NT2/D1 (cell line): ENCODE results near the gene PRPS1.
A peak's percentile ranks its signal among the peaks of the same experiment; 100 is the strongest.

Experiments used
- DNase-seq: peaks from one replicate; pipeline ENCODE4 v3.0.0-alpha.2; 2011; ENCODE audit warnings: low read depth, low spot score
- H3K27me3 ChIP-seq: 2 replicates; pipeline ENCODE4 v1.6.0; 2011; ENCODE audit warnings: mild to moderate bottlenecking; ENCODE audit not compliant: insufficient read length, insufficient read depth
- H3K36me3 ChIP-seq: 2 replicates; pipeline ENCODE4 v1.6.1; 2011; ENCODE audit warnings: mild to moderate bottlenecking, low read length, mixed read lengths; ENCODE audit not compliant: insufficient read depth, insufficient read length
- H3K4me1 ChIP-seq: 2 replicates; pipeline ENCODE4 v1.5.1; 2011; ENCODE audit not compliant: insufficient read depth, insufficient read length
- H3K4me3 ChIP-seq: 2 replicates; pipeline ENCODE4 v1.5.1; 2011; ENCODE audit warnings: low read depth; ENCODE audit not compliant: insufficient read length
- H3K9ac ChIP-seq: 2 replicates; pipeline ENCODE4 v1.6.0; 2011; ENCODE audit warnings: low read depth; ENCODE audit not compliant: insufficient read length
- H3K9me3 ChIP-seq: 2 replicates; pipeline ENCODE4 v1.5.1; 2011; ENCODE audit warnings: mild to moderate bottlenecking, low read length; ENCODE audit not compliant: insufficient read depth
- SUZ12 ChIP-seq: IDR thresholded peaks from 2 replicates; pipeline ENCODE4 v1.6.1; 2011; ENCODE audit not compliant: insufficient read length, insufficient read depth; ENCODE audit errors: extremely low read depth
- YY1 ChIP-seq: IDR thresholded peaks from 2 replicates; pipeline ENCODE4 v1.6.1; 2011; ENCODE audit not compliant: insufficient read length, insufficient read depth
- ZNF274 ChIP-seq: IDR thresholded peaks from 2 replicates; pipeline ENCODE4 v1.6.1; 2011; ENCODE audit warnings: mild to moderate bottlenecking, low read depth, low read length

Gene PRPS1

DNA sequence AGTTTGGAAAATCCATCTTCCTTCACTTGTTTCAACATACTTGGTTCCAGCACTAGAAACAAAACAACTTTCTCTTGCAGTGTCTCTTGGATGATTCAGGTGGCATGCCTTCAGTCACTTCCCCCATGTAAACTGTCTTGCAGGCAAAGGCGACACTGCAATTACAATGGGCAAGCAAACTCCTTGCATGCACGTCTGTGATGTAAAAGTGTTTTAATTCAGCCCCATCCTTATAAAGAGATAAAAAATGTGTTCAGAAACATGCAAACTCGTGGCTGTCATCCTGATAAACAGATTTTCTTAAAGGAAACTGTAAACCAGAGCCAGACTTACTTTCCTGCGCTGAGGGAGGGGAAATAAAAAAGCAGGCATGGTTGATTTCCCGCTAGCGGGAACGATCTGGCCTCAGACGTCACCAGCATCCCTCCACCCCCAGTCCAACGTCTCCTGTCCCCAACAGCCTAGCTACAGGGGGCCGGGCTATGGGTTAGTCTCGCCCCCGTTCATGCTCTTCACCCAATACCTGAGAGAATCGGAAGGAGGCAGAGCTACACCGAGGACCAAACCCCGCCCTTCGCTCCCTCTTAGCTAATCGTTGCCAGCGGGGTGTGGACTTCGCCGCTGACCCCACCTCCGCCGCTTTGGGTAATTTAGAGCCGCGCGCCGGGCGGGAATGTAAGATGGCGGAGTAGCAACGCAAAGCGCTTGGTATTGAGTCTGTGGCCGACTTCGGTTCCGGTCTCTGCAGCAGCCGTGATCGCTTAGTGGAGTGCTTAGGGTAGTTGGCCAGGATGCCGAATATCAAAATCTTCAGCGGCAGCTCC is at the start of gene PRPS1:
Gene PRPS1 (plus strand): TSS at position 673 of the 824 bp plus-strand sequence. CDS start 119 bp downstream, at position 792.
- TF ChIP-seq ZNF274 (no peak), YY1 (peak; percentile 69)

GRCh38 chrX:107579956-107580355 is 48.4 kb upstream of the PRPS1 start:
- DNase-seq, result no peak
- Histone ChIP-seq H3K27me3 (no peaks in the 10 kb centered on the region), H3K36me3 (no peaks in the 10 kb centered on the region), H3K9me3 (no peaks in the 10 kb centered on the region), H3K4me1 (no peaks in the 10 kb centered on the region), H3K9ac (no peak overlapping the region), H3K4me3 (no peak overlapping the region)
- TF ChIP-seq SUZ12 (no peak), ZNF274 (no peak), YY1 (no peak)

More for the DNA sequence above, at the start of gene PRPS1:
- Histone ChIP-seq H3K36me3 (peaks cover 13% of the 10 kb centered on the region), H3K9ac (peak within 1 kb of the TSS; percentile 91), H3K9me3 (no peaks in the 10 kb centered on the region), H3K27me3 (no peaks in the 10 kb centered on the region), H3K4me3 (peak within 1 kb of the TSS; percentile 84), H3K4me1 (peaks cover 2% of the 10 kb centered on the region)
- DNase-seq, result peak; percentile 94

- Histone ChIP-seq H3K36me3 (no peaks in the 10 kb centered on the region), H3K27me3 (no peaks in the 10 kb centered on the region), H3K4me1 (no peaks in the 10 kb centered on the region), H3K9ac (no peak overlapping the region), H3K9me3 (no peaks in the 10 kb centered on the region), H3K4me3 (no peak overlapping the region)
- DNase-seq, result no peak
- TF ChIP-seq YY1 (no peak), SUZ12 (no peak)
These were observed 46.4 kb upstream of the PRPS1 start for GRCh38 chrX:107581923-107582322.

DNA sequence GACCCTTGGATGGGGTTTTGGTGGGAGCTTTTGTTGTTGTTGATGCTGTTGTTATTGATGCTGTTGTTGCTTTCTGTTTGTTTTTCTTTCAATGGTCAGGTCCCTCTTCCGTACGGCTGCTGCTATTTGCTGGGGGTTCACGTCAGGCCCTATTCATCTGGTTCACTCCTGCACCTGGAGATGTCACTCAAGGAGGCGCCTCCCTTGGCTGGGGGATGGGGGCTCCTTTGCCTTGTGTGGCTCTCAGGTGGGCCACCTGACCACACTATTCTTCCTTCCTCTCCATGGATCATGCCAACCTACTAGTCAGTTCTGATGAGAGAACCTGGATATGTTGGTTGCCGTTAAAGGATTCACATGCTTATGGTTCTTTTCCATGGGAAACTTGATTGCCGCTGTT is 39.1 kb upstream of the PRPS1 start:
- H3K9me3 ChIP-seq, result no peaks in the 10 kb centered on the region
- no peaks in the 10 kb centered on the region for H3K36me3 ChIP-seq
- no peak overlapping the region for H3K4me3 ChIP-seq
- no peak overlapping the region for H3K9ac ChIP-seq
- DNase-seq, result no peak
- H3K27me3 ChIP-seq, result no peaks in the 10 kb centered on the region
- no peak for TF ChIP-seq YY1
- no peak for TF ChIP-seq ZNF274
- TF ChIP-seq SUZ12, result no peak
- H3K4me1 ChIP-seq, result no peaks in the 10 kb centered on the region

DNA sequence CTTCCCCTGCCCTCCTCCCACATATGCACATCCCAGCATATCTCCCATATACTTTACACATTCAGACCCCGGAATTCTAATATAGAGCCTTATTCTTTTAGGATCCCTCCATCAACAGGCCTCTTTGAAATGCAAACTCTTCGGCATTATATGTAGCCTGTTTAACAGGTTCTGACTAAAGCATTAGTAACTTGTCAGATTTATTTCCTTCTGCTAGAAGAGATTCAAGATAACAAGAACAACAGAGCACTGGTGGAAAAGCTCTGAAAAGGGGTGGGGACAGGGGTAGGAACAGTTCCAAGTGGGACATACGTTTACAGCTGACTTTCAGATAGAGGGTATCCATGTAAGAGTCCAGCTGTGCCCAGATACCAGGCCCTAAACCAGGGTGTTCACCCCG is 31.7 kb upstream of the PRPS1 start:
- no peak for DNase-seq
- Histone ChIP-seq H3K4me1 (no peaks in the 10 kb centered on the region), H3K27me3 (no peaks in the 10 kb centered on the region), H3K9ac (no peak overlapping the region), H3K36me3 (no peaks in the 10 kb centered on the region), H3K9me3 (no peaks in the 10 kb centered on the region), H3K4me3 (no peak overlapping the region)
- TF ChIP-seq SUZ12 (no peak), YY1 (no peak), ZNF274 (no peak)

DNA sequence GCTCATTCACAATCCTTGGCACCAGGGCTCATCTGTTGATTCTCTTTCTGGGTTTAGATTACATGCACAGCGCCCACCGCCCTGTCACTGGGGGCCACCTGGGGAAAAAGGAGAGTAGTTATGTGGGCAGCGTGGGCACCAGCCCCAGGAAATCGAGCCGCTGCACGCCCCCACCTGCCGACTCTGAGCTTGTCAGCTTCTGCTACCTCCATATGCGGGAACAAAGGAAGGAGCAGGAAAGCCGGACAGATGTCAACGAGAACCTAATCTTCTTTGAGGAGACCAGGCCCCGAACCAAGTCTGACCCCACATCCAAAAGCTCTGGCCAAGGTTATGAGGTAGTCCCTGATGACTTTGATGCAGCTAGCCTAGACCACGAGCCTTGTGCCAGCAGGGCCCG is 31.0 kb upstream of the PRPS1 start:
- H3K36me3 ChIP-seq, result no peaks in the 10 kb centered on the region
- H3K4me1 ChIP-seq, result no peaks in the 10 kb centered on the region
- no peaks in the 10 kb centered on the region for H3K9me3 ChIP-seq
- no peak overlapping the region for H3K4me3 ChIP-seq
- H3K27me3 ChIP-seq, result no peaks in the 10 kb centered on the region
- DNase-seq, result no peak
- TF ChIP-seq YY1, result no peak
- no peak for TF ChIP-seq ZNF274
- no peak for TF ChIP-seq SUZ12
- no peak overlapping the region for H3K9ac ChIP-seq

GRCh38 chrX:107597791-107598190 is 30.5 kb upstream of the PRPS1 start:
- Histone ChIP-seq H3K9me3 (no peaks in the 10 kb centered on the region), H3K4me3 (no peak overlapping the region), H3K9ac (no peak overlapping the region), H3K27me3 (no peaks in the 10 kb centered on the region), H3K36me3 (no peaks in the 10 kb centered on the region), H3K4me1 (peaks cover 1% of the 10 kb centered on the region)
- TF ChIP-seq YY1, result no peak
- no peak for TF ChIP-seq ZNF274
- no peak for TF ChIP-seq SUZ12
- no peak for DNase-seq

GRCh38 chrX:107599450-107599861 is 28.9 kb upstream of the PRPS1 start:
- no peak overlapping the region for H3K4me3 ChIP-seq
- no peaks in the 10 kb centered on the region for H3K27me3 ChIP-seq
- no peak overlapping the region for H3K9ac ChIP-seq
- H3K9me3 ChIP-seq, result no peaks in the 10 kb centered on the region
- DNase-seq, result peak; percentile 49
- H3K36me3 ChIP-seq, result no peaks in the 10 kb centered on the region
- H3K4me1 ChIP-seq, result peaks cover 4% of the 10 kb centered on the region
- TF ChIP-seq ZNF274 (no peak), YY1 (no peak), SUZ12 (no peak)
